ENCODE measurements around the gene MAGI2.

Gene MAGI2

GRCh38 chr7:79241288-79242060 is 212.0 kb downstream of the MAGI2 start:
- DNase-seq, result no peak

- no peak for DNase-seq
Observed at GRCh38 chr7:79240413-79240812, 213.1 kb downstream of the MAGI2 start.

GRCh38 chr7:79236352-79237028 is 217.0 kb downstream of the MAGI2 start:
- DNase-seq, result no peak

GRCh38 chr7:79227044-79227443 is 226.4 kb downstream of the MAGI2 start:
- no peak for DNase-seq

GRCh38 chr7:79221211-79221610 is 232.3 kb downstream of the MAGI2 start:
- no peak for DNase-seq

- DNase-seq, result no peak
Observed at GRCh38 chr7:79217976-79218626, 235.4 kb downstream of the MAGI2 start.

GRCh38 chr7:79217468-79217867 is 236.0 kb downstream of the MAGI2 start:
- DNase-seq, result no peak

- no peak for DNase-seq
Observed at GRCh38 chr7:79216236-79216635, 237.2 kb downstream of the MAGI2 start.

- no peak for DNase-seq
Observed at GRCh38 chr7:79212334-79212733, 241.1 kb downstream of the MAGI2 start.

GRCh38 chr7:79211724-79212123 is 241.7 kb downstream of the MAGI2 start:
- no peak for DNase-seq

GRCh38 chr7:79199961-79200360 is 253.5 kb downstream of the MAGI2 start:
- DNase-seq, result no peak

GRCh38 chr7:79199266-79199665 is 254.2 kb downstream of the MAGI2 start:
- no peak for DNase-seq

- no peak for DNase-seq
Observed at GRCh38 chr7:79185605-79186004, 267.9 kb downstream of the MAGI2 start.

GRCh38 chr7:79182283-79182682 is 271.2 kb downstream of the MAGI2 start:
- DNase-seq, result no peak

GRCh38 chr7:79180533-79180932 is 272.9 kb downstream of the MAGI2 start:
- DNase-seq, result no peak

- no peak for DNase-seq
Observed at GRCh38 chr7:79176859-79177477, 276.5 kb downstream of the MAGI2 start.

GRCh38 chr7:79175374-79175773 is 278.1 kb downstream of the MAGI2 start:
- DNase-seq, result no peak

GRCh38 chr7:79165225-79165624 is 288.2 kb downstream of the MAGI2 start:
- no peak for DNase-seq

GRCh38 chr7:79159040-79159664 is 294.3 kb downstream of the MAGI2 start:
- no peak for DNase-seq

- DNase-seq, result no peak
Observed at GRCh38 chr7:79157281-79157680, 296.2 kb downstream of the MAGI2 start.

GRCh38 chr7:79149831-79150230 is 303.6 kb downstream of the MAGI2 start:
- no peak for DNase-seq

GRCh38 chr7:79142706-79143105 is 310.8 kb downstream of the MAGI2 start:
- DNase-seq, result no peak

- DNase-seq, result no peak
Observed at GRCh38 chr7:79141252-79141651, 312.2 kb downstream of the MAGI2 start.

Measured in KG1 (cell line).